GM12878 (cell line): Measurements from ENCODE around the gene IL17A. TPM values are rescaled to one million over a fixed set of nuclear protein-coding genes. Genes with fewer than 3 reads are reported as not detected.

ENCODE experiments used
- ATAC-seq: fragments of 200-7000 bp; cut with Tn5 transposase; 3 replicates; pipeline ENCODE4 v1.9.1; 2020; ENCODE audit warnings: mild to moderate bottlenecking, moderate library complexity
- BruUV-seq: library from RNA; stranded (reverse); fragments of 400-500 nt; replicated peaks from 2 replicates; lab custom pipeline; 2021; lab: Mats Ljungman, UMichigan
- CTCF ChIA-PET: fragments of 300-600 bp; sonication (Branson Sonifier 250); formaldehyde crosslinking; extraction: SDS; loops from one replicate; lab custom pipeline; 2021; ENCODE audit warnings: inconsistent platforms; lab: Yijun Ruan, JAX
- POLR2A ChIA-PET: fragments of 350-600 bp; formaldehyde crosslinking; extraction: SDS; loops from one replicate; lab custom pipeline; 2021; ENCODE audit warnings: inconsistent platforms; lab: Charles Lee
- RAD21 ChIA-PET: fragments of 300-600 bp; sonication (Branson Sonifier 250); formaldehyde crosslinking; loops from one replicate; lab custom pipeline; 2023; ENCODE audit warnings: antibody characterized with exemption; ENCODE audit not compliant: unreplicated experiment; lab: Charles Lee
- SMC1A ChIA-PET: fragments of 300-600 bp; sonication (Branson Sonifier 250); formaldehyde crosslinking; loops from one replicate; lab custom pipeline; 2023; ENCODE audit not compliant: unreplicated experiment, uncharacterized antibody; lab: Charles Lee
- DNase-seq: peaks from one replicate; pipeline ENCODE4 v3.0.0-alpha.2; 2011; ENCODE audit warnings: low read depth, low spot score
- FAIRE-seq: peaks from 3 replicates; lab custom pipeline; 2011; peaks lifted over from hg19 to GRCh38; lab: Jason Lieb, UNC
- H2AFZ ChIP-seq: 2 replicates; pipeline ENCODE4 v1.6.0; 2011; ENCODE audit warnings: low read depth, low read length, control low read depth; ENCODE audit not compliant: control insufficient read depth
- H3K27ac ChIP-seq: 2 replicates; pipeline ENCODE4 v1.5.1; 2011; ENCODE audit warnings: control low read depth; ENCODE audit not compliant: control insufficient read depth, insufficient read depth
- H3K27me3 ChIP-seq, 2 experiments: replicated peaks in 1 of 2; 2 replicates each; pipeline versions ENCODE4 v1.6.0 to v1.6.1; 2011; ENCODE audit warnings: low read length in 1 of 2; ENCODE audit not compliant: control insufficient read depth in 2 of 2, insufficient read depth in 2 of 2
- H3K36me3 ChIP-seq, 2 experiments: 2 replicates each; pipeline ENCODE4 v1.5.1; 2011; ENCODE audit warnings: low read length in 1 of 2; ENCODE audit not compliant: control insufficient read depth in 2 of 2, insufficient read depth in 2 of 2
- H3K4me1 ChIP-seq: 2 replicates; pipeline ENCODE4 v1.6.1; 2011; ENCODE audit warnings: mild to moderate bottlenecking, low read length, moderate library complexity, mixed read lengths; ENCODE audit not compliant: control insufficient read depth, insufficient read depth
- H3K4me2 ChIP-seq: 2 replicates; pipeline ENCODE4 v1.6.0; 2011; ENCODE audit warnings: control low read depth; ENCODE audit not compliant: control insufficient read depth, insufficient read depth
- H3K4me3 ChIP-seq: fragments of 200-600 bp; sonication (generic); 2 replicates; pipeline ENCODE4 v1.5.1; 2016
- H3K79me2 ChIP-seq: 2 replicates; pipeline ENCODE4 v1.6.0; 2011; ENCODE audit warnings: low read length; ENCODE audit not compliant: control insufficient read depth, insufficient read depth
- H3K9ac ChIP-seq: 2 replicates; pipeline ENCODE4 v1.8.0; 2011; ENCODE audit warnings: low read length, control low read depth, mixed read lengths; ENCODE audit not compliant: control insufficient read depth, insufficient read depth
- H3K9me3 ChIP-seq: replicated peaks from 3 replicates; pipeline ENCODE4 v1.5.1; 2011; ENCODE audit warnings: mild to moderate bottlenecking, low read length; ENCODE audit not compliant: control insufficient read depth, insufficient read depth
- H4K20me1 ChIP-seq: 2 replicates; pipeline ENCODE4 v1.6.0; 2011; ENCODE audit not compliant: control insufficient read depth, insufficient read depth
- ASH2L ChIP-seq: fragments of 300-600, 200-600 bp; sonication (generic); IDR thresholded peaks from 2 replicates; pipeline ENCODE4 v1.6.1; 2017; ENCODE audit warnings: low read depth, mild to moderate bottlenecking, borderline replicate concordance
- BMI1 ChIP-seq: fragments of 450-650 bp; IDR thresholded peaks from 2 replicates; pipeline ENCODE4 v1.6.1; 2016; ENCODE audit warnings: mild to moderate bottlenecking, moderate library complexity, borderline replicate concordance
- CBX5 ChIP-seq: sonication (generic); IDR thresholded peaks from 2 replicates; pipeline ENCODE4 v1.6.1; 2016; ENCODE audit warnings: low read depth, moderate library complexity, mild to moderate bottlenecking, inconsistent platforms
- FOS ChIP-seq: IDR thresholded peaks from 3 replicates; pipeline ENCODE4 v1.6.1; 2011; ENCODE audit warnings: borderline replicate concordance; ENCODE audit not compliant: insufficient read length; ENCODE audit errors: extremely low read depth
- GABPA ChIP-seq: IDR thresholded peaks from 2 replicates; pipeline ENCODE4 v1.6.1; 2014; ENCODE audit warnings: antibody characterized with exemption, low read depth, mild to moderate bottlenecking, inconsistent platforms
- LARP7 ChIP-seq: fragments of 450-650 bp; IDR thresholded peaks from 2 replicates; pipeline ENCODE4 v1.6.1; 2017; ENCODE audit warnings: mild to moderate bottlenecking
- RAD21 ChIP-seq: IDR thresholded peaks from 2 replicates; pipeline ENCODE4 v1.6.1; 2011; ENCODE audit warnings: mild to moderate bottlenecking, low read depth, low read length, moderate library complexity; ENCODE audit not compliant: insufficient read depth
- RELB ChIP-seq: fragments of 450-650 bp; IDR thresholded peaks from 2 replicates; pipeline ENCODE4 v1.6.1; 2017; ENCODE audit warnings: low read depth, mild to moderate bottlenecking, moderate library complexity
- SKIL ChIP-seq: fragments of 450-650 bp; IDR thresholded peaks from 2 replicates; pipeline ENCODE4 v1.6.1; 2017; ENCODE audit warnings: mild to moderate bottlenecking, low read depth, inconsistent platforms; ENCODE audit not compliant: poor library complexity, severe bottlenecking
- SMAD5 ChIP-seq: IDR thresholded peaks from 2 replicates; pipeline ENCODE4 v1.6.1; 2016; ENCODE audit warnings: antibody characterized with exemption, low read depth
- STAT1 ChIP-seq: fragments of 450-650 bp; conservative IDR thresholded peaks from 2 replicates; pipeline ENCODE4 v1.6.1; 2014; ENCODE audit warnings: antibody characterized with exemption, mild to moderate bottlenecking
- STAT3 ChIP-seq: IDR thresholded peaks from 2 replicates; pipeline ENCODE4 v1.6.1; 2011; ENCODE audit warnings: low read depth, low read length, improper control_type of control experiment
- TARDBP ChIP-seq: IDR thresholded peaks from 2 replicates; pipeline ENCODE4 v1.6.1; 2016; ENCODE audit warnings: borderline replicate concordance
- WRNIP1 ChIP-seq: IDR thresholded peaks from 2 replicates; pipeline ENCODE4 v1.6.1; 2011; ENCODE audit warnings: low read depth, low read length, improper control_type of control experiment, borderline replicate concordance
- ZNF274 ChIP-seq: IDR thresholded peaks from one replicate; pipeline ENCODE4 v1.8.0; 2011; ENCODE audit not compliant: insufficient read length, insufficient read depth
- WGBS: methylation state at CpG from one replicate; pipeline ENCODE4 v1.1.6; 2016; ENCODE audit warnings: low lambda C conversion rate; ENCODE audit not compliant: insufficient replicate concordance, insufficient coverage; ENCODE audit errors: missing lambda C conversion rate; 5-methylcytosine and 5-hydroxymethylcytosine counted together
- in situ Hi-C: fragments of 300-500 bp; cut with MboI; formaldehyde crosslinking; loops from 9 replicates; pipeline ENCODE4 v1.14.3; 2018; ENCODE audit warnings: mixed read lengths
- intact Hi-C: fragments of 100-400 bp; cut with micrococcal nuclease; formaldehyde crosslinking; loops from one replicate; pipeline ENCODE4 v1.14.2; 2022; ENCODE audit not compliant: unreplicated experiment
- polyA plus RNA-seq, 11 experiments: library from polyadenylated mRNA; depleted of rRNA in 4 of 11; unstranded in 6 of 11; stranded (reverse) in 5 of 11; fragments of >200 nt; fragmentation: Nextera tagmentation in 4 of 11; fragmentation: Illumina TruSeq in 1 of 11; extraction: Ambion mirVana in 4 of 11; extraction: Trizol in 1 of 11; gene quantifications; 1 replicate in 1 of 11; 2 replicates in 10 of 11; pipeline versions ENCODE4 v1.2.1 to v1.2.3, GENCODE V29; 2011 to 2016; ENCODE audit warnings: inconsistent platforms in 2 of 11, missing spikeins in 2 of 11, low read depth in 1 of 11
- total RNA-seq, 4 experiments: library from RNA; depleted of rRNA in 3 of 4; stranded (reverse); fragments of >200 nt in 3 of 4; fragmentation: Illumina TruSeq in 1 of 4; extraction: Trizol in 1 of 4; gene quantifications; 2 replicates each; pipeline versions ENCODE4 v1.2.1 to v1.2.3, GENCODE V29; 2013 to 2021
- TF ChIP-seq, protein P1 (sequence below): IDR thresholded peaks from 2 replicates; pipeline ENCODE4 v1.6.1; 2012; ENCODE audit warnings: low read depth, low read length, improper control_type of control experiment

IL17A gene
- total and polyA plus RNA-seq, 10 of the 15 experiments (the other 5 are each of a cell fraction or from before 2014, with no cell fraction given): not detected

DNA sequence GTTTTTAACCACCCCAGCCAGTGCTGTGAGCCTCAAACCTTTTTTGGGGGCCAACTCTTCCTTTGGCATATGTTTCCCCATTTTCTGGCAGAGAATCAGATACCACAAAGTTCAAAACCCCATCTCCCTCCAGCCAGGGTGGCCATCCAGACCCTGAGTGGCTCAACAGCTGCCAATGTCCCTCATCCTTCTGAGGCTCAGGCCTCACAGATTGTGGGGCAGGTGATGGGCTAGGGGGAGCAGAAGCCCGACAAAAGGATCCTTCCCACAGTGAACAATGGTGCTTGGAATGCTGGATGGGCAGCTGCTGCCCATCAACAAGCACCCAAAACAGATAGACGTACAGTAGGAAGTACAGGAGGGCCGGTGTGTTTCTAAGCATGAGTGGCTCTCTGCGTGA lies 42.6 kb upstream of the IL17A start:
- in situ Hi-C loops: no loop called here
- WGBS: 56% methylated on average over 4 of the region's 4 CpGs

More for the DNA sequence above, 42.6 kb upstream of the IL17A start:
- H3K4me2 ChIP-seq: no peak overlapping the region
- intact Hi-C loops: no loop called here
- no peaks in the 10 kb centered on the region for H4K20me1 ChIP-seq
- RAD21 ChIA-PET: no interaction called here
- H2AFZ ChIP-seq: no peak overlapping the region
- no peak for TF ChIP-seq FOS
- TF ChIP-seq RELB: no peak
- no peak for TF ChIP-seq GABPA
- TF ChIP-seq SMAD5: no peak
- no peak for TF ChIP-seq RAD21
- no peak for TF ChIP-seq STAT1
- TF ChIP-seq STAT3: no peak
- TF ChIP-seq LARP7: no peak
- TF ChIP-seq CBX5: no peak
- no peak for TF ChIP-seq TARDBP
- TF ChIP-seq SKIL: no peak
- TF ChIP-seq ZNF274: no peak
- no peak for TF ChIP-seq BMI1
- TF ChIP-seq WRNIP1: no peak
- TF ChIP-seq, protein P1, sequence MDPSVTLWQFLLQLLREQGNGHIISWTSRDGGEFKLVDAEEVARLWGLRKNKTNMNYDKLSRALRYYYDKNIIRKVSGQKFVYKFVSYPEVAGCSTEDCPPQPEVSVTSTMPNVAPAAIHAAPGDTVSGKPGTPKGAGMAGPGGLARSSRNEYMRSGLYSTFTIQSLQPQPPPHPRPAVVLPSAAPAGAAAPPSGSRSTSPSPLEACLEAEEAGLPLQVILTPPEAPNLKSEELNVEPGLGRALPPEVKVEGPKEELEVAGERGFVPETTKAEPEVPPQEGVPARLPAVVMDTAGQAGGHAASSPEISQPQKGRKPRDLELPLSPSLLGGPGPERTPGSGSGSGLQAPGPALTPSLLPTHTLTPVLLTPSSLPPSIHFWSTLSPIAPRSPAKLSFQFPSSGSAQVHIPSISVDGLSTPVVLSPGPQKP: no peak
- no peak for TF ChIP-seq ASH2L
- FAIRE-seq: no peak
- H3K9me3 ChIP-seq: no peaks in the 10 kb centered on the region
- SMC1A ChIA-PET: no interaction called here
- H3K27me3 ChIP-seq: peaks cover 5 to 21% of the 10 kb centered on the region in 2 experiments
- no peak for ATAC-seq
- H3K36me3 ChIP-seq: no peaks in the 10 kb centered on the region
- no peak overlapping the region for H3K9ac ChIP-seq
- DNase-seq: no peak
- no peak overlapping the region for H3K27ac ChIP-seq
- POLR2A ChIA-PET: no interaction called here
- BruUV-seq: no TSS peak
- CTCF ChIA-PET: no interaction called here
- H3K79me2 ChIP-seq: no peaks in the 10 kb centered on the region
- peaks cover 5% of the 10 kb centered on the region for H3K4me1 ChIP-seq
- no peak overlapping the region for H3K4me3 ChIP-seq
